Measurements from ENCODE around the gene AFF1. TPM values are rescaled to one million over a fixed set of nuclear protein-coding genes. Genes with fewer than 3 reads are reported as not detected.

AFF1 gene
- total and polyA plus RNA-seq, 7 experiments from 2014 or later: 20.8 to 88.6 (median 66.8) TPM

GRCh38 chr4:87053802-87054767, 119.3 kb downstream of the AFF1 start:
- Histone ChIP-seq H3K27me3 (ENCODE audit: control insufficient read depth in 2 of 2, insufficient read depth in 2 of 2, low read length in 2 of 2) (no peaks in the 10 kb centered on the region), H3K4me3 (ENCODE audit: low read length) (no peak overlapping the region), H3K9me3 (ENCODE audit: control insufficient read depth in 2 of 3, low read length in 3 of 3) (no peaks in the 10 kb centered on the region), H3K27ac (ENCODE audit: low read depth, low read length) (no peak overlapping the region), H3K36me3 (ENCODE audit: control insufficient read depth in 2 of 3, insufficient read depth in 3 of 3, low read length in 3 of 3) (peaks cover 0 to 6% (median 0%) of the 10 kb centered on the region in 3 experiments), H3K4me1 (ENCODE audit: control insufficient read depth in 2 of 2, insufficient read depth in 2 of 2, low read length in 2 of 2) (no peaks in the 10 kb centered on the region)
- POLR2A ChIA-PET: interaction anchor here (1.1 kb wide), 1 partner anchor 119 kb away, joined by 3 read pairs; the partner anchor contains the start of gene AFF1
- no peak for DNase-seq
- Mint-ChIP-seq H3K27me3 (no peaks in the 10 kb centered on the region), H3K27ac (peak overlapping the region in 2 of 9 donors; percentile 3 to 44), H3K4me3 (no peak overlapping the region), H3K36me3 (peaks cover 11 to 68% (median 42%) of the 10 kb centered on the region in 5 donors), H3K9me3 (no peaks in the 10 kb centered on the region), H3K4me1 (peaks cover 37 to 90% (median 77%) of the 10 kb centered on the region in 7 donors)
- CTCF ChIA-PET: no interaction called here
- intact Hi-C loops (cut with micrococcal nuclease): no loop called here
- ATAC-seq: peak; percentile 31

GRCh38 chr4:87054900-87055299, 120.1 kb downstream of the AFF1 start:
- no peaks in the 10 kb centered on the region for H3K4me1 ChIP-seq (ENCODE audit: control insufficient read depth in 2 of 2, insufficient read depth in 2 of 2, low read length in 2 of 2)
- Mint-ChIP-seq H3K36me3 (peaks cover 12 to 72% (median 40%) of the 10 kb centered on the region in 5 donors), H3K4me1 (peaks cover 44 to 91% (median 79%) of the 10 kb centered on the region in 7 donors), H3K27ac (no peak overlapping the region), H3K9me3 (no peaks in the 10 kb centered on the region), H3K4me3 (no peak overlapping the region), H3K27me3 (no peaks in the 10 kb centered on the region)
- H3K27ac ChIP-seq (ENCODE audit: low read depth, low read length): no peak overlapping the region
- no peak overlapping the region for H3K4me3 ChIP-seq (ENCODE audit: low read length)
- DNase-seq: no peak
- ChIA-PET CTCF (no interaction called here), POLR2A (no interaction called here)
- intact Hi-C loops (cut with micrococcal nuclease): loop anchor here in 1 of 2 donors (5.0 kb wide), 1 partner anchor 48 kb away; no protein-coding TSS in a partner anchor
- ATAC-seq: no peak
- peaks cover 0 to 6% (median 0%) of the 10 kb centered on the region in 3 experiments for H3K36me3 ChIP-seq (ENCODE audit: control insufficient read depth in 2 of 3, insufficient read depth in 3 of 3, low read length in 3 of 3)
- no peaks in the 10 kb centered on the region for H3K27me3 ChIP-seq (ENCODE audit: control insufficient read depth in 2 of 2, insufficient read depth in 2 of 2, low read length in 2 of 2)
- H3K9me3 ChIP-seq (ENCODE audit: control insufficient read depth in 2 of 3, low read length in 3 of 3): no peaks in the 10 kb centered on the region

- Histone ChIP-seq H3K4me1 (ENCODE audit: control insufficient read depth in 2 of 2, insufficient read depth in 2 of 2, low read length in 2 of 2) (no peaks in the 10 kb centered on the region), H3K9me3 (ENCODE audit: control insufficient read depth in 2 of 3, low read length in 3 of 3) (no peaks in the 10 kb centered on the region), H3K27ac (ENCODE audit: low read depth, low read length) (no peak overlapping the region), H3K27me3 (ENCODE audit: control insufficient read depth in 2 of 2, insufficient read depth in 2 of 2, low read length in 2 of 2) (no peaks in the 10 kb centered on the region), H3K4me3 (ENCODE audit: low read length) (no peak overlapping the region), H3K36me3 (ENCODE audit: control insufficient read depth in 2 of 3, insufficient read depth in 3 of 3, low read length in 3 of 3) (peaks cover 0 to 6% (median 0%) of the 10 kb centered on the region in 3 experiments)
- peaks cover 12 to 67% (median 37%) of the 10 kb centered on the region in 5 donors for H3K36me3 Mint-ChIP-seq
- DNase-seq (no peak), ATAC-seq (no peak)
- peak overlapping the region in 1 of 10 donors; percentile 15 for H3K4me3 Mint-ChIP-seq
- POLR2A ChIA-PET: interaction anchor here (0.6 kb wide), 1 partner anchor 42 kb away, joined by 4 read pairs; no protein-coding TSS in a partner anchor
- H3K4me1 Mint-ChIP-seq: peaks cover 43 to 87% (median 74%) of the 10 kb centered on the region in 7 donors
- intact Hi-C loops (cut with micrococcal nuclease): loop anchor here in 1 of 2 donors (5.0 kb wide), 1 partner anchor 48 kb away; no protein-coding TSS in a partner anchor
- no peaks in the 10 kb centered on the region for H3K9me3 Mint-ChIP-seq
- CTCF ChIA-PET: no interaction called here
- no peaks in the 10 kb centered on the region for H3K27me3 Mint-ChIP-seq
- peak overlapping the region in 1 of 9 donors; percentile 60 for H3K27ac Mint-ChIP-seq
Observed at GRCh38 chr4:87055311-87055710, 120.5 kb downstream of the AFF1 start.

GRCh38 chr4:87056881-87057280, 122.1 kb downstream of the AFF1 start:
- no peak for DNase-seq
- Histone ChIP-seq H3K27ac (ENCODE audit: low read depth, low read length) (no peak overlapping the region), H3K9me3 (ENCODE audit: control insufficient read depth in 2 of 3, low read length in 3 of 3) (no peaks in the 10 kb centered on the region), H3K4me3 (ENCODE audit: low read length) (no peak overlapping the region), H3K36me3 (ENCODE audit: control insufficient read depth in 2 of 3, insufficient read depth in 3 of 3, low read length in 3 of 3) (peaks cover 0 to under 1% (median 0%) of the 10 kb centered on the region in 3 experiments), H3K4me1 (ENCODE audit: control insufficient read depth in 2 of 2, insufficient read depth in 2 of 2, low read length in 2 of 2) (peaks cover 0 to 5% of the 10 kb centered on the region in 2 donors), H3K27me3 (ENCODE audit: control insufficient read depth in 2 of 2, insufficient read depth in 2 of 2, low read length in 2 of 2) (no peaks in the 10 kb centered on the region)
- peak overlapping the region in 1 of 9 donors; percentile 6 for H3K27ac Mint-ChIP-seq
- no peak for ATAC-seq
- H3K27me3 Mint-ChIP-seq: no peaks in the 10 kb centered on the region
- intact Hi-C loops (cut with micrococcal nuclease): loop anchor here in 1 of 2 donors (5.0 kb wide), 1 partner anchor 50 kb away; no protein-coding TSS in a partner anchor
- H3K36me3 Mint-ChIP-seq: peaks cover 4 to 60% (median 29%) of the 10 kb centered on the region in 5 donors
- H3K4me1 Mint-ChIP-seq: peaks cover 40 to 84% (median 76%) of the 10 kb centered on the region in 7 donors
- CTCF ChIA-PET: interaction anchor here (0.5 to 1.1 kb wide), 4 partner anchors 11 to 129 kb away, joined by 3 to 6 read pairs (median 4); no protein-coding TSS in a partner anchor
- POLR2A ChIA-PET: no interaction called here
- no peaks in the 10 kb centered on the region for H3K9me3 Mint-ChIP-seq
- no peak overlapping the region for H3K4me3 Mint-ChIP-seq

- intact Hi-C loops (cut with micrococcal nuclease): loop anchor here in 1 of 2 donors (5.0 kb wide), 1 partner anchor 51 kb away; no protein-coding TSS in a partner anchor
- no peak overlapping the region for H3K27ac ChIP-seq (ENCODE audit: low read depth, low read length)
- H3K4me1 Mint-ChIP-seq: peaks cover 36 to 86% (median 73%) of the 10 kb centered on the region in 7 donors
- peaks cover 0 to 5% of the 10 kb centered on the region in 2 donors for H3K4me1 ChIP-seq (ENCODE audit: control insufficient read depth in 2 of 2, insufficient read depth in 2 of 2, low read length in 2 of 2)
- CTCF ChIA-PET: no interaction called here
- H3K27me3 Mint-ChIP-seq: no peaks in the 10 kb centered on the region
- H3K36me3 Mint-ChIP-seq: peaks cover 4 to 51% (median 24%) of the 10 kb centered on the region in 5 donors
- POLR2A ChIA-PET: no interaction called here
- H3K36me3 ChIP-seq (ENCODE audit: control insufficient read depth in 2 of 3, insufficient read depth in 3 of 3, low read length in 3 of 3): no peaks in the 10 kb centered on the region
- DNase-seq (no peak), ATAC-seq (no peak)
- no peak overlapping the region for H3K4me3 ChIP-seq (ENCODE audit: low read length)
- no peaks in the 10 kb centered on the region for H3K27me3 ChIP-seq (ENCODE audit: control insufficient read depth in 2 of 2, insufficient read depth in 2 of 2, low read length in 2 of 2)
- no peaks in the 10 kb centered on the region for H3K9me3 ChIP-seq (ENCODE audit: control insufficient read depth in 2 of 3, low read length in 3 of 3)
- H3K4me3 Mint-ChIP-seq: no peak overlapping the region
- H3K9me3 Mint-ChIP-seq: no peaks in the 10 kb centered on the region
- peak overlapping the region in 3 of 9 donors; percentile 8 to 56 (median 37) for H3K27ac Mint-ChIP-seq
Observed at GRCh38 chr4:87057835-87058355, 123.1 kb downstream of the AFF1 start.

GRCh38 chr4:87058356-87059073, 123.7 kb downstream of the AFF1 start:
- ATAC-seq: peak; percentile 32

More at GRCh38 chr4:87058356-87059073, 123.7 kb downstream of the AFF1 start:
- Mint-ChIP-seq H3K27ac (peak overlapping the region in 6 of 9 donors; percentile 2 to 69 (median 46)), H3K36me3 (peaks cover 4 to 46% (median 21%) of the 10 kb centered on the region in 5 donors), H3K27me3 (no peaks in the 10 kb centered on the region), H3K9me3 (no peaks in the 10 kb centered on the region), H3K4me3 (peak overlapping the region in 3 of 10 donors; percentile 2 to 41 (median 18)), H3K4me1 (peaks cover 36 to 82% (median 70%) of the 10 kb centered on the region in 7 donors)
- intact Hi-C loops (cut with micrococcal nuclease): loop anchor here in 1 of 2 donors (5.0 kb wide), 1 partner anchor 51 kb away; no protein-coding TSS in a partner anchor
- Histone ChIP-seq H3K27ac (ENCODE audit: low read depth, low read length) (no peak overlapping the region), H3K27me3 (ENCODE audit: control insufficient read depth in 2 of 2, insufficient read depth in 2 of 2, low read length in 2 of 2) (no peaks in the 10 kb centered on the region), H3K4me1 (ENCODE audit: control insufficient read depth in 2 of 2, insufficient read depth in 2 of 2, low read length in 2 of 2) (peaks cover 0 to 5% of the 10 kb centered on the region in 2 donors), H3K4me3 (ENCODE audit: low read length) (no peak overlapping the region), H3K9me3 (ENCODE audit: control insufficient read depth in 2 of 3, low read length in 3 of 3) (no peaks in the 10 kb centered on the region), H3K36me3 (ENCODE audit: control insufficient read depth in 2 of 3, insufficient read depth in 3 of 3, low read length in 3 of 3) (no peaks in the 10 kb centered on the region)
- CTCF ChIA-PET: no interaction called here
- POLR2A ChIA-PET: no interaction called here
- DNase-seq: peak in 1 of 9 donors; percentile 30

Measured in naive thymus-derived CD4-positive, alpha-beta T cell (primary cell).